Epithelial cell of prostate (primary cell): ENCODE measurements around the gene SUPT6H.
"Not testable (repeated sequence)": the region's sequence is repeated elsewhere in the genome, so short reads cannot be mapped to it uniquely, and the experiment has no call there.

ENCODE experiments used
- DNase-seq: peaks from one replicate; pipeline ENCODE4 v3.0.0-alpha.2; 2011; ENCODE audit warnings: low read depth, low spot score
- H3K27ac ChIP-seq: fragments of 450-650 bp; 2 replicates; pipeline ENCODE4 v1.5.1; 2017; ENCODE audit warnings: mild to moderate bottlenecking

Gene SUPT6H

GRCh38 chr17:28729950-28730330 lies 67.9 kb downstream of the SUPT6H start:
- no peak for DNase-seq
- no peak overlapping the region for H3K27ac ChIP-seq

- no peak overlapping the region for H3K27ac ChIP-seq
- DNase-seq = no peak
These were observed 71.3 kb downstream of the SUPT6H start for GRCh38 chr17:28733346-28733745.

GRCh38 chr17:28734712-28735241 lies 72.8 kb downstream of the SUPT6H start:
- H3K27ac ChIP-seq = no peak overlapping the region
- DNase-seq = no peak

- no peak overlapping the region for H3K27ac ChIP-seq
- DNase-seq = no peak
These were observed 73.3 kb downstream of the SUPT6H start for GRCh38 chr17:28735242-28735722.

GRCh38 chr17:28735913-28736769 lies 74.1 kb downstream of the SUPT6H start:
- not testable (repeated sequence) for DNase-seq

GRCh38 chr17:28737316-28737715 lies 75.3 kb downstream of the SUPT6H start:
- no peak overlapping the region for H3K27ac ChIP-seq

More at GRCh38 chr17:28735913-28736769, 74.1 kb downstream of the SUPT6H start:
- not testable (repeated sequence) for H3K27ac ChIP-seq

GRCh38 chr17:28737770-28738679 lies 76.0 kb downstream of the SUPT6H start:
- no peak overlapping the region for H3K27ac ChIP-seq
- DNase-seq = no peak

More at GRCh38 chr17:28737316-28737715, 75.3 kb downstream of the SUPT6H start:
- no peak for DNase-seq

- H3K27ac ChIP-seq = no peak overlapping the region
- no peak for DNase-seq
These were observed 76.8 kb downstream of the SUPT6H start for GRCh38 chr17:28738680-28739384.

- no peak overlapping the region for H3K27ac ChIP-seq
- no peak for DNase-seq
These were observed 78.7 kb downstream of the SUPT6H start for GRCh38 chr17:28740406-28741357.

- H3K27ac ChIP-seq = no peak overlapping the region
- DNase-seq = no peak
These were observed 79.6 kb downstream of the SUPT6H start for GRCh38 chr17:28741358-28742349.

- H3K27ac ChIP-seq = peak within 1 kb of the TSS; percentile 99
- no peak for DNase-seq
These were observed 81.5 kb downstream of the SUPT6H start, which contains the start of gene TRAF4 for GRCh38 chr17:28743243-28744103. Gene TRAF4, plus strand, starts transcription at chr17:28744011. Its CDS starts 102 bp downstream, at chr17:28744113.

- peak overlapping the region; percentile 99 for H3K27ac ChIP-seq
- no peak for DNase-seq
These were observed 82.3 kb downstream of the SUPT6H start for GRCh38 chr17:28744104-28744971.

- no peak for DNase-seq
- peak overlapping the region; percentile 99 for H3K27ac ChIP-seq
These were observed 83.2 kb downstream of the SUPT6H start for GRCh38 chr17:28744972-28745785.

- H3K27ac ChIP-seq = peak overlapping the region; percentile 99
- peak; percentile 79 for DNase-seq
These were observed 83.9 kb downstream of the SUPT6H start for GRCh38 chr17:28745786-28746411.
